ENCODE results near the gene INTS6.

GRCh38 chr13:51440381-51440780 is 12.5 kb downstream of the INTS6 start:
- TF ChIP-seq EZH2phosphoT487 (IDR thresholded peaks at IDR 0.05; ENCODE audit: insufficient read depth, low read depth), result no peak
- TF ChIP-seq EZH2 (IDR thresholded peaks at IDR 0.05; ENCODE audit: insufficient read depth, poor library complexity, severe bottlenecking), result no peak
